ENCODE results near the gene STK32C.
"Not testable (repeated sequence)": the region's sequence is repeated elsewhere in the genome, so short reads cannot be mapped to it uniquely, and the experiment has no call there.

STK32C gene

DNA sequence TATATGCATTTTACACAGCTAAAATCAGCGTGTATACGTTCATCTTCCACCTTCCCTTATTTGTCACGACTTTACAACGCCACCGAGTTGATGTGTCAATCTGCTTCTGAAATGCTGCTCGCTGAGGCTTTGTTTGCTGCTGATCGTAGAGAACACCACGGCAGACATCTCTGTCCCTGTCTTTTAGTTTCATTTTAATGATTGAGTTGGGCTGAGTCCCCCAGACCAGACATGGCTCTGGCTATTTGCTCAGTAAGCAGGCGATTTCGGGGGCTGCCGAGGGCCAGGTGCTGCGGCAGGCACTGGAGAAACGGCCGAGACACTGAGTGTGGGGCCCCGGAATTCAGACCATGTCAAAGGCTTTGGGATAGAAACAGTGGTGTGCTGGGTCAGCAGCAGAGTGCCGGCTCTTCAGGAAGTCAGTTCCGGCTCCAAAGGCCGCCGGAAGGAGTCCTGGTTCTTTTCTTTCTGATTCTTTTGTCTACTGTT lies 29.2 kb upstream of the STK32C start:
- no peak for DNase-seq

DNA sequence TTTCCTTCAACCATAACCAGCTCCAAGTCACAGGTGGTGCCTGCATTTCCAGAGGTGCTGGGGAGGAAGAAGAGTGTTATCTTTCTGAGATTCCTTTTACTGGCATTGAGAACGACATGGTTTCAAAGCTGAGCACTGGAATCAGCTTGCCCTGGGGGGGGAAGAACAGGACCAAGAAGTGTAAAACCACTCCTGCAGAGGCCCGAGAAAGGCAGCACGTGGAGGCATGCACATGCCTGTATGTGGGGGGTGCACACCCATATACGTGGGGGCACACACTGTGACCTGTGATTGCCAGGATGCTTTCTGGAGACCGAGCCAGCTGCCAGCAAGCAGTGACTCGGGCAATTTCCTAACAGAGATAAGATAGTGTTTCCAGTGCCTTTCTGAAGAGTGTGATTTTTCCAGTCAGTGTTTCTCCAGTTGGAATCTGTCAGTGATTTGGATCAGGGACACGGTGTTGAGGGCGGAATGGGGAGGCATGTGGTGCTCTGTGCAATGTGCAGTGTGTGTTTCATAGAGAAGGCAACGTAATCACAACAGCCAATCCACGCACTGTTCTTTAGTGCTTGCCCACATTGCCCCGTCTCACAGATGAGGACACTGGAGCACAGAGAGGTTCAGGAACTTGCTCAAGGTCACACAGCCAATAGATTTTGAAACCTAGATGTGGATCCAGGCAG lies 28.5 kb upstream of the STK32C start:
- DNase-seq, result no peak

DNA sequence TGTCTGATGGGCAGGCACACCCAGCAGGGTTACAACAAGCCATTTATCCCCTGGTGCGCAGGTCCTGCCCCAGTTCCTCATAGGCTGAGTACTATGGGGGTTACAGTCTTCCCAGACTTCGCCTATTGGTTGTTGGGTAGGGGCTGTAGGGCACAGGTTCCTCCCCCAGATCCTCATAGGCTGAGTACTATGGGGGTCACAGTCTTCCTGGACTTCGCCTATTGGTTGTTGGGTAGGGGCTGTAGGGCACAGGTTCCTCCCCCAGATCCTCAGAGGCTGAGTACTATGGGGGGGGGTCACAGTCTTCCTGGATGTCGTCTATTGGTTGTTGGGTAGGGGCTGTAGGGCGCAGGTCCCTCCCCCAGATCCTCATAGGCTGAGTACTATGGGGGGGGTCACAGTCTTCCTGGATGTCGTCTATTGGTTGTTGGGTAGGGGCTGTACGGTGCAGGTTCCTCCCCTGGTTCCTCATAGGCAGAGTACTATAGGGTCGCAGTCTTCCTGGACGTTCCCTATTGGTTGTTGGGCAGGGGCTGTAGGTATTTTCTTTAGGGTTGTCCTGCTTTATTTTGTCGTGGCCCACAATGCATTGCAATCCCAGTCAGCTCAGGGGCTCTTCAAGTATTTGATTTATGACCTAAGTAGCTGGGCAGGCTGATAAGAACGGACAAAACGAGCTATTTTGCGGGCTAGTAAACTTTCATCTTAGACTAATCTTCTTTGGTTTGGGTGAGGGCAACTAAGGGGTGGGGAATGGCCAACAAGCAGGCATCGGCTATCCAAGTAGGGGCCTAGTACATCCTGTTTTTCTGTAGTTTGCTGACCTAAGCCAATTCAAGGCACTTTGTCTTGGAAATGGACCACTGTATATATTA lies 27.7 kb upstream of the STK32C start:
- peak; percentile 62 for DNase-seq

DNA sequence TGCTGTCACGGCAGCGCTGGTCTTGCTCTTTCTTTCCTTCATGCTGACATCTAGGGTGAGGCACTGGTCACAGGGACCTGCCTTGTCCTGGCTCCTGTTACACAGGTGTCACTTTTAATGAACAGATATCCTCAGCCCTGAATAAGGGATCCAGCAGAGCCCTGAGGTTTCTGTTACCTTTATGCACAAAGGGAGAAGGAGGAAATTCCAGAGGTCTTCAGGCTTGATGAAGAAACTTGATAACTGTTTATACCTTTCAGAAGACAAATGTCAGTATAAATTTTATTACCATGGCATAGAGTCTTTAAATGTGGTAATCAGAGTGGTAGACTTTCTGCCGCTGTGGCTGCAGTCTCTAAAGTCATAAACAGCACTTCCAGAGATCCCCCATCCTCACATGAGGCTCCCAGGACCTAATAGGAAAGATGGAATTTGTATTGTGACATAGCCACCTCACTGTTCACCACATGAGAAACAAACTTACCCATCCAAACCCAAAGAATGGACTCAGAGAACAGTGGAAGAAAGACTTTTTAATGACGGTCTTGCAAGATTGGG lies 27.0 kb upstream of the STK32C start:
- no peak for DNase-seq

GRCh38 chr10:132333386-132333785 lies 25.6 kb upstream of the STK32C start:
- no peak for DNase-seq

GRCh38 chr10:132332433-132332754 lies 24.6 kb upstream of the STK32C start:
- no peak for DNase-seq

GRCh38 chr10:132331601-132332432 lies 24.1 kb upstream of the STK32C start, which contains the start of gene LRRC27:
Gene LRRC27 (plus strand): TSS chr10:132332193. CDS start chr10:132333525, 1,332 bp downstream.
- peak; percentile 100 for DNase-seq

DNA sequence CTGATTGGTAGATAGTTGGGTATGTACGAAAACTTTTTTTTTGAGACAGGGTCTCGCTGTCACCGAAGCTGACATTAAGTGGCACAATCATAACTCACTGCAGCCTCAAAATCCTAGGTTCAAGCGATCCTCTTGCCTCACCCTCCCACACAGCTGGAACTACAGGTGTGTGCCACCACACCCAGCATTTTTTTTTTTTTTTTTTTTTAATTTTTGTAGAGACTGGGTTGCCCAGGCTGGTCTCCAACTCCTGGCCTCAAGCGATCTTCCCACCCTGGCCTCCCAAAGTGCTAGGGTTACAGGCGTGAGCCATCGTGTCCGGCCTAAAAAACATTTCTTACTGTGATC lies 22.7 kb upstream of the STK32C start:
- DNase-seq, result no peak

- no peak for DNase-seq
Observed at GRCh38 chr10:132329565-132330485, 22.1 kb upstream of the STK32C start.

GRCh38 chr10:132328738-132329137 lies 21.0 kb upstream of the STK32C start:
- peak; percentile 58 for DNase-seq

DNA sequence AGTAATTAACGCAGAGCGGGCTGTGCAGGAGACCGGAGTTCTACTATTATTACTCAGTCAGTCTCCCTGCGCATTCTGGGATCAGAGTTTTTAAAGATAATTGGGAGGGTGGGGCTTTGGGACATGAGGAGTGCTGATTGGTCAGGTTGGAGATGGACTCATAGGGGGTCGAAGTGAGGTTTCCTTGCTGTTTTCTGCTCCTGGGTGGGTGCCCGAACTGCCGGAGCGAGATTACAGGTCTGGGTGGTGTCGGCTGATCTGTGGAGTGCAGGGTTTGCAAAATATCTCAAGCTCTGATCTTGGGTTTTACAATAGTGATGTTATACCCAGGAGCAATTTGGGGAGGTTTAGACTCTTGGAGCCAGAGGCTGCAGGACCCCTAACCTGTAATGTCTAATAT lies 20.4 kb upstream of the STK32C start:
- DNase-seq, result no peak

- no peak for DNase-seq
Observed at GRCh38 chr10:132326925-132327324, 19.2 kb upstream of the STK32C start.

DNA sequence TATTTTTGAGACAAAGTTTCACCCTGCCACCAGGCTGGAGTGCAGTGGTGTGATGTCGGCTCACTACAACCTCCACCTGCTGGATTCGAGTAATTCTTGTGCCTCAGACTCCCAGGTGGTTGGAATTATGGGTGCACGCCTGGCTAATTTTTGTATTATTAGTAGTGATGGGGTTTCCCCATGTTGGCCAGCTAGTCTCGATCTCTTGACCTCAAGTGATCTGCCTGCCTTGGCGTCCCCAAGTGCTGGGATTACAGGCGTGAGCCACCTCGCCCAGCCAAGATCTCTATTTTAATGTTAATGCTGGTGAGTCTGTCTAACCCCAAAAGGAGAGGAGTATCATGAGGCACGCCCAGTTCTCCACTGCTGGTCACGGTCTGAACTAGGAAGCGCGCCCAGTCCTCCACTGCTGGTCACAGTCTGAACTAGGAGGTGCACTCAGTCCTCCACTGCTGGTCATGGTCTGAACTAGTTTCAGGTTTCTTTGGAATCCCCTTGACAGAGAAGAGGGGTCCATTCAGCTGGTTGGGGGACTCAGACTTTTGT lies 18.7 kb upstream of the STK32C start:
- no peak for DNase-seq

- no peak for DNase-seq
Observed at GRCh38 chr10:132324186-132324585, 16.4 kb upstream of the STK32C start.

- DNase-seq, result no peak
Observed at GRCh38 chr10:132322586-132323048, 14.9 kb upstream of the STK32C start.

GRCh38 chr10:132321726-132322125 lies 14.0 kb upstream of the STK32C start:
- no peak for DNase-seq

- DNase-seq, result no peak
Observed at GRCh38 chr10:132320654-132321469, 13.1 kb upstream of the STK32C start.

DNA sequence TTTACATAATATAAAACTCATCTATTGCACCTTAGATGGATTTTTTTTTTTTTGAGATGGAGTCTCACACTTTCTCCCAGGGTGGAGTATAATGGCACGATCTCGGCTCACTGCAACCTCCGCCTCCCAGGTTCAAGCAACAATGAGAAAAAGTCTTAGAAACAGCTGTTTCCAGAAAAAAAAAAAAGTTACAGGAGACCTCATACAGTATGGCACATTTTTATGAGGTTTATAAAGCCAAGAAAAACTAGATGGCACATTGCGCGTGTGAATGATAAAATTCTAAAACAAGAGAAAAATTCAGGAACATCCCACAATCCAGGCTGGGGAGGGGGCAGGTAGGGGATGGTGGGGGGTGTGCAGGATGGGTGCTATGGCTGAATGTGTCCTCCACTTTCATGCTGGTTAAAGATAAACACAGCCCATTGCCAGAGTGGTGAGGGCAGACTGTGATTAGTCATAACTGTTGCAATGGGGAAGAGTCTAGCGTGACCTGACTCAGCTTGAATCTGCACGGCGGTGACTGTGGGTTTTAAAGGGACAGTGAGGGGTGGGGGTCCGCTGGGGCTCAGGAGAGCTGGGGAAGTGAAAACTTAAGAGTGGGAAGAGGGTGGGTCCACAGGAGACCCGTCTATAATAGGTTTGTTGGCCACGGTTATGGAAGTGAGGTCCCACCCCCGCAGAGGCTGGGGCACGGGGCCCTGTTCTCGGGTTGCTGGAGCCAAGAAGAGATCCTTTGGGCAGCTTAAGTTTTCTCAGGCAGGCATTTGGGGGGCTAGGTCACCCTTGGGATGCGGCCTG lies 12.3 kb upstream of the STK32C start:
- no peak for DNase-seq

DNA sequence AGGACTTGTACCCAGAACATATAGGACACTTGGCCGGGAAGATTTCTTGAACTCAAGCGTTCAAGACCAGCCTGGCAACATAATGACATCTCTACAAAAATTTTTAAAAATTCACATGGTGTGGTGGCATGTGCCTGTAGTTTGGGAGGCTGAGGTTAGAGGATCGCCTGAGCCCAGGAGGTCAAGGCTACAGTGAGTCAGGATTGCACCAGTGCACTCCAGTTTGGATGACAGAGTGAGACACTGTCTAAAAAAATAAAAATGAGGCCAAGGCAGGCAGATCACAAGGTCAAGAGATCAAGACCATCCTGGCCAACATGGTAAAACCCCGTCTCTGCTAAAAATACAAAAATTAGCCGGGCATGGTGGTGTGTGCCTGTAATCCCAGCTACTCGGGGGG lies 9.7 kb upstream of the STK32C start:
- DNase-seq, result not testable (repeated sequence)

- no peak for DNase-seq
Observed at GRCh38 chr10:132316133-132316532, 8.4 kb upstream of the STK32C start.

All from femur (tissue), 1 donor.